ENCODE measurements around the gene BOD1L1.

The BOD1L1 gene

DNA sequence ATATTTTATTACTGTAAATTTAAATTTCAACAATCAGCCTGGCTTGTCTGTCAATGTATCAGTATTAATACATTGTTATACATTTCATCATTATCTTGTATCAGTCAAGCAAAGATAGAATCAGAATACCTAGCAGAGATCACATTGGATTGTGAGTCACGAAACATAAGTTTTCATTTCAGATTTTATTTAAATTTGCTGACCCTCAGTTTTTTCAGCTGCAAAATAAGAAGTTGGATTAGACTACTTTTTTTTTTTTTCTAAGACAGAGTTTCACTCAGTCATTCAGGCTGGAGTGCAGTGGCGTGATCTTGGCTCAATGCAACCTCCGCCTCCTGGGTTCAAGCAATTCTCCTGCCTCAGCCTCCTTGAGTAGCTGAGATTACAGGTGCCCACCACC is 49.9 kb downstream of the BOD1L1 start:
- H3K9me3 ChIP-seq (replicated peaks in 1 of 2; ENCODE audit: control insufficient read depth in 2 of 2, insufficient read depth in 1 of 2, low read depth in 1 of 2, low read length in 2 of 2) = no peaks in the 10 kb centered on the region
- no peak overlapping the region for H2BK12ac ChIP-seq (ENCODE audit: low read length)
- no peak overlapping the region for H3K4ac ChIP-seq (ENCODE audit: low read length)
- no peaks in the 10 kb centered on the region for H3K79me1 ChIP-seq (ENCODE audit: low read depth, low read length)
- no peak overlapping the region for H2BK5ac ChIP-seq (ENCODE audit: low read length)
- H3K27ac ChIP-seq (replicated peaks; ENCODE audit: low read length) = no peak overlapping the region
- no peak overlapping the region for H3K18ac ChIP-seq (ENCODE audit: low read length)
- H3K36me3 ChIP-seq (replicated peaks in 1 of 2; ENCODE audit: control insufficient read depth in 2 of 2, insufficient read depth in 2 of 2, low read length in 2 of 2) = peaks cover 21 to 92% of the 10 kb centered on the region in 2 donors
- H2AK5ac ChIP-seq (ENCODE audit: low read depth, low read length) = no peak overlapping the region
- no CpG with 5 or more reads among the region's 3 CpGs for WGBS, 2 donors (ENCODE audit: extremely low coverage in 2 of 2, insufficient read length in 2 of 2, insufficient replicate concordance in 1 of 2)
- no peaks in the 10 kb centered on the region for H3K27me3 ChIP-seq (ENCODE audit: control insufficient read depth in 3 of 3, insufficient read depth in 3 of 3, low read depth in 1 of 3, low read length in 3 of 3)
- H3K9ac ChIP-seq (ENCODE audit: low read depth, low read length, poor library complexity) = no peak overlapping the region
- H2BK15ac ChIP-seq (ENCODE audit: low read length) = no peak overlapping the region
- no peaks in the 10 kb centered on the region for H3K4me1 ChIP-seq (ENCODE audit: control insufficient read depth in 2 of 2, insufficient read depth in 1 of 2, low read depth in 1 of 2, low read length in 2 of 2)
- no peak overlapping the region for H2AFZ ChIP-seq (ENCODE audit: low read length)
- H4K91ac ChIP-seq (ENCODE audit: low read depth, low read length, poor library complexity) = no peak overlapping the region
- H3K4me3 ChIP-seq (ENCODE audit: low read length in 2 of 2) = no peak overlapping the region
- DNase-seq (ENCODE audit: low spot score) = no peak
- no peak overlapping the region for H3K14ac ChIP-seq (ENCODE audit: low read length)
- no peak overlapping the region for H2BK120ac ChIP-seq (ENCODE audit: low read depth, low read length)
- no peak overlapping the region for H3K4me2 ChIP-seq (ENCODE audit: insufficient read depth, low read length, poor library complexity, severe bottlenecking)
- H4K8ac ChIP-seq (ENCODE audit: low read depth, low read length) = no peak overlapping the region
- H3K23ac ChIP-seq (ENCODE audit: low read depth, low read length, poor library complexity) = no peak overlapping the region

DNA sequence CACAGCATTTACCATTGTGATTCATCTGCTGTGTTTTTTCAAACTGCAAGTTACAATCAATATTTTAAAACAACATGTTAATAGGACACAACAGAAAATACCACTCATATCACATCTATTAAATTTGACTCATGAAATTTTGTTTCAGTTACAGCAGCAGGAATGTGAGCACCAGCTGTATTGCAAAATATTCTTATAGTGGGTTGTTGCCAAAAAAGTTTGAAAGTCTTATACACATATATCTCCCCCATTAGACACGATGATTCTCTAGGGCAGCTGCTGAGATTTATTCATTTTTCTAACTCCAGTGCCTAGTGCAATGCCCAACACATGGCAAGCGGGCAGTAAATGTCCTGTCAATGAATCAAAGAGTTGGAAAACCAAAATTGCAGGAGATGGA is 56.6 kb downstream of the BOD1L1 start:
- Histone ChIP-seq H2BK15ac (ENCODE audit: low read length) (no peak overlapping the region), H3K18ac (ENCODE audit: low read length) (no peak overlapping the region), H3K36me3 (replicated peaks in 1 of 2; ENCODE audit: control insufficient read depth in 2 of 2, insufficient read depth in 2 of 2, low read length in 2 of 2) (peaks cover 23 to 84% of the 10 kb centered on the region in 2 donors), H3K23ac (ENCODE audit: low read depth, low read length, poor library complexity) (no peak overlapping the region), H2BK12ac (ENCODE audit: low read length) (no peak overlapping the region), H2BK120ac (ENCODE audit: low read depth, low read length) (no peak overlapping the region), H3K4me3 (ENCODE audit: low read length in 2 of 2) (no peak overlapping the region), H3K4me1 (ENCODE audit: control insufficient read depth in 2 of 2, insufficient read depth in 1 of 2, low read depth in 1 of 2, low read length in 2 of 2) (no peaks in the 10 kb centered on the region), H3K27me3 (ENCODE audit: control insufficient read depth in 3 of 3, insufficient read depth in 3 of 3, low read depth in 1 of 3, low read length in 3 of 3) (no peaks in the 10 kb centered on the region), H3K9ac (ENCODE audit: low read depth, low read length, poor library complexity) (no peak overlapping the region), H2BK5ac (ENCODE audit: low read length) (no peak overlapping the region), H4K91ac (ENCODE audit: low read depth, low read length, poor library complexity) (no peak overlapping the region), H3K4me2 (ENCODE audit: insufficient read depth, low read length, poor library complexity, severe bottlenecking) (no peak overlapping the region), H3K4ac (ENCODE audit: low read length) (no peak overlapping the region), H3K79me1 (ENCODE audit: low read depth, low read length) (no peaks in the 10 kb centered on the region), H2AFZ (ENCODE audit: low read length) (no peak overlapping the region), H3K27ac (replicated peaks; ENCODE audit: low read length) (no peak overlapping the region), H3K14ac (ENCODE audit: low read length) (no peak overlapping the region), H4K8ac (ENCODE audit: low read depth, low read length) (no peak overlapping the region), H3K9me3 (replicated peaks in 1 of 2; ENCODE audit: control insufficient read depth in 2 of 2, insufficient read depth in 1 of 2, low read depth in 1 of 2, low read length in 2 of 2) (no peaks in the 10 kb centered on the region), H2AK5ac (ENCODE audit: low read depth, low read length) (no peak overlapping the region)
- DNase-seq (ENCODE audit: low spot score) = no peak
- WGBS, 2 donors (ENCODE audit: extremely low coverage in 2 of 2, insufficient read length in 2 of 2, insufficient replicate concordance in 1 of 2) = no CpG with 5 or more reads among the region's 2 CpGs

DNA sequence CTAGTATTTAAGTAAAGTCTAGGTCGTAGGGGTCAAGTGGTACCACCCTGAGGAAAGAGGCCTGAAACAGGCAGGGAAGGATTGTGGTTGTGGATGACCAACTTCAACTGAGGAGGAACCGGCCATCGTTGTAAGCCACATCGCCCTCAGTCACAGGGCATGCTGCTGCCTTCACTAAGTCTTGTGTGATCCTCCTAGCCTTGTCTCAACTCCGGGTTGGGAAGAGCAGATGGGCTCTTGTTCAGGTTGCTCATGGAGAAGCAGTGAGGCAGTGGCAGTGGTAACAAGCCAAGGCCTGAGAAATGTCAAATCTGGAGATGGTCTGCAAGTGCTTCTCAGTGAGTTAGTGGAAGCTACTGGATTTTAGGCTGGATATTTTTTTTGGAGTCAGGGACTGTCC is 60.4 kb downstream of the BOD1L1 start:
- Histone ChIP-seq H4K91ac (ENCODE audit: low read depth, low read length, poor library complexity) (no peak overlapping the region), H3K27me3 (ENCODE audit: control insufficient read depth in 3 of 3, insufficient read depth in 3 of 3, low read depth in 1 of 3, low read length in 3 of 3) (no peaks in the 10 kb centered on the region), H3K9me3 (replicated peaks in 1 of 2; ENCODE audit: control insufficient read depth in 2 of 2, insufficient read depth in 1 of 2, low read depth in 1 of 2, low read length in 2 of 2) (no peaks in the 10 kb centered on the region), H3K9ac (ENCODE audit: low read depth, low read length, poor library complexity) (no peak overlapping the region), H3K23ac (ENCODE audit: low read depth, low read length, poor library complexity) (no peak overlapping the region), H4K8ac (ENCODE audit: low read depth, low read length) (no peak overlapping the region), H3K18ac (ENCODE audit: low read length) (no peak overlapping the region), H3K79me1 (ENCODE audit: low read depth, low read length) (no peaks in the 10 kb centered on the region), H2BK12ac (ENCODE audit: low read length) (no peak overlapping the region), H2AK5ac (ENCODE audit: low read depth, low read length) (no peak overlapping the region), H3K14ac (ENCODE audit: low read length) (no peak overlapping the region), H2BK15ac (ENCODE audit: low read length) (no peak overlapping the region), H3K4me1 (ENCODE audit: control insufficient read depth in 2 of 2, insufficient read depth in 1 of 2, low read depth in 1 of 2, low read length in 2 of 2) (no peaks in the 10 kb centered on the region), H2BK5ac (ENCODE audit: low read length) (no peak overlapping the region), H3K4me3 (ENCODE audit: low read length in 2 of 2) (peak overlapping the region in 1 of 2 donors; percentile 22), H2AFZ (ENCODE audit: low read length) (no peak overlapping the region), H3K27ac (replicated peaks; ENCODE audit: low read length) (no peak overlapping the region), H2BK120ac (ENCODE audit: low read depth, low read length) (no peak overlapping the region), H3K36me3 (replicated peaks in 1 of 2; ENCODE audit: control insufficient read depth in 2 of 2, insufficient read depth in 2 of 2, low read length in 2 of 2) (peaks cover 11 to 53% of the 10 kb centered on the region in 2 donors), H3K4ac (ENCODE audit: low read length) (no peak overlapping the region), H3K4me2 (ENCODE audit: insufficient read depth, low read length, poor library complexity, severe bottlenecking) (no peak overlapping the region)
- DNase-seq (ENCODE audit: low spot score) = no peak
- WGBS, 2 donors (ENCODE audit: extremely low coverage in 2 of 2, insufficient read length in 2 of 2, insufficient replicate concordance in 1 of 2) = no CpG with 5 or more reads among the region's 5 CpGs

DNA sequence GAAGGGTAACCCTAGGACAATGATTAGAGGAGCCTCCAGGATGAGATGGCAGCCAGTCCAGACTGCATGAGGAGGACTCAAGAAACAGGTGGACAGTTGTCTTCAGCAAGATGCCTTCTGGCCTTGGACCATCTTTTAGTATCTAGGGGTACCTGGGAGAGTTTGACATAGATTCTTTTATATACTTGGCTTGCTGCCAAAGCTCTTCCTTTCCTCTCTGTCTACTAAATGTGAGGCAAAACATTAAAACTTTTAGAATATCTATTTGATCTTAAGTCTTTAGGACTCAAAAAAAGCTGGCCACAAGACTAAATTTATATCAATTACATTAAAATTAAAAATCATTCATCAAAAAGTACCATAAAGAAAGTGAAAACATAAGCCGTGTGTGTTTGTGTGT is 64.6 kb downstream of the BOD1L1 start:
- H2BK12ac ChIP-seq (ENCODE audit: low read length) = no peak overlapping the region
- H2BK5ac ChIP-seq (ENCODE audit: low read length) = no peak overlapping the region
- no peak overlapping the region for H3K4me3 ChIP-seq (ENCODE audit: low read length in 2 of 2)
- H3K14ac ChIP-seq (ENCODE audit: low read length) = no peak overlapping the region
- H3K4ac ChIP-seq (ENCODE audit: low read length) = no peak overlapping the region
- peaks cover 3 to 11% of the 10 kb centered on the region in 2 donors for H3K36me3 ChIP-seq (replicated peaks in 1 of 2; ENCODE audit: control insufficient read depth in 2 of 2, insufficient read depth in 2 of 2, low read length in 2 of 2)
- no peaks in the 10 kb centered on the region for H3K9me3 ChIP-seq (replicated peaks in 1 of 2; ENCODE audit: control insufficient read depth in 2 of 2, insufficient read depth in 1 of 2, low read depth in 1 of 2, low read length in 2 of 2)
- H2BK15ac ChIP-seq (ENCODE audit: low read length) = no peak overlapping the region
- no peak overlapping the region for H2BK120ac ChIP-seq (ENCODE audit: low read depth, low read length)
- no peak for DNase-seq (ENCODE audit: low spot score)
- no peak overlapping the region for H3K4me2 ChIP-seq (ENCODE audit: insufficient read depth, low read length, poor library complexity, severe bottlenecking)
- H3K27ac ChIP-seq (replicated peaks; ENCODE audit: low read length) = no peak overlapping the region
- no peak overlapping the region for H3K9ac ChIP-seq (ENCODE audit: low read depth, low read length, poor library complexity)
- H2AK5ac ChIP-seq (ENCODE audit: low read depth, low read length) = no peak overlapping the region
- H3K4me1 ChIP-seq (ENCODE audit: control insufficient read depth in 2 of 2, insufficient read depth in 1 of 2, low read depth in 1 of 2, low read length in 2 of 2) = no peaks in the 10 kb centered on the region
- H3K27me3 ChIP-seq (ENCODE audit: control insufficient read depth in 3 of 3, insufficient read depth in 3 of 3, low read depth in 1 of 3, low read length in 3 of 3) = no peaks in the 10 kb centered on the region
- no peak overlapping the region for H4K8ac ChIP-seq (ENCODE audit: low read depth, low read length)
- H4K91ac ChIP-seq (ENCODE audit: low read depth, low read length, poor library complexity) = no peak overlapping the region
- H3K23ac ChIP-seq (ENCODE audit: low read depth, low read length, poor library complexity) = no peak overlapping the region
- no CpG with 5 or more reads among the region's 1 CpG for WGBS, 2 donors (ENCODE audit: extremely low coverage in 2 of 2, insufficient read length in 2 of 2, insufficient replicate concordance in 1 of 2)
- no peak overlapping the region for H2AFZ ChIP-seq (ENCODE audit: low read length)
- H3K79me1 ChIP-seq (ENCODE audit: low read depth, low read length) = no peaks in the 10 kb centered on the region
- no peak overlapping the region for H3K18ac ChIP-seq (ENCODE audit: low read length)

Measured in neuronal stem cell (in vitro differentiated cells).